ENCODE data around the gene ZFYVE28. TPM values are rescaled to one million over a fixed set of nuclear protein-coding genes. Genes with fewer than 3 reads are reported as not detected.

ZFYVE28 gene
- total and polyA plus RNA-seq, 9 donors: 1.3 to 12.1 (median 8.6) TPM

GRCh38 chr4:2283199-2283711 is 135.2 kb downstream of the ZFYVE28 start:
- no peak for TF ChIP-seq CTCF (IDR thresholded peaks at IDR 0.05)
- TF ChIP-seq POLR2A (IDR thresholded peaks at IDR 0.05): no peak
- TF ChIP-seq EP300 (IDR thresholded peaks at IDR 0.05): no peak
- Histone ChIP-seq H3K4me1 (ENCODE audit: insufficient read depth) (no peaks in the 10 kb centered on the region), H3K36me3 (no peaks in the 10 kb centered on the region), H3K27ac (no peak overlapping the region), H3K27me3 (no peaks in the 10 kb centered on the region), H3K9me3 (no peaks in the 10 kb centered on the region), H3K4me3 (no peak overlapping the region)
- no peak for DNase-seq
- WGBS, 3 donors: 85 to 91% (median 87%) methylated on average over 3 of the region's 3 CpGs
- intact Hi-C loops (cut with DNase I): no loop called here

GRCh38 chr4:2281575-2282343 is 136.7 kb downstream of the ZFYVE28 start:
- Histone ChIP-seq H3K9me3 (no peaks in the 10 kb centered on the region), H3K27ac (no peak overlapping the region), H3K27me3 (no peaks in the 10 kb centered on the region), H3K36me3 (no peaks in the 10 kb centered on the region), H3K4me1 (ENCODE audit: insufficient read depth) (no peaks in the 10 kb centered on the region), H3K4me3 (no peak overlapping the region)
- 76 to 80% (median 76%) methylated on average over 10 of the region's 10 CpGs for WGBS, 3 donors
- no peak for TF ChIP-seq EP300 (IDR thresholded peaks at IDR 0.05)
- TF ChIP-seq CTCF (IDR thresholded peaks at IDR 0.05): no peak
- intact Hi-C loops (cut with DNase I): no loop called here
- DNase-seq: no peak

- no peaks in the 10 kb centered on the region for H3K4me1 ChIP-seq (ENCODE audit: insufficient read depth)
- no peaks in the 10 kb centered on the region for H3K36me3 ChIP-seq
- no peak overlapping the region for H3K27ac ChIP-seq
- DNase-seq: no peak
- intact Hi-C loops (cut with DNase I): no loop called here
- no peaks in the 10 kb centered on the region for H3K9me3 ChIP-seq
- H3K27me3 ChIP-seq: no peaks in the 10 kb centered on the region
- 86 to 91% (median 90%) methylated on average over 13 of the region's 13 CpGs for WGBS, 3 donors
- H3K4me3 ChIP-seq: no peak overlapping the region
- TF ChIP-seq POLR2A (IDR thresholded peaks at IDR 0.05) (no peak), CTCF (IDR thresholded peaks at IDR 0.05) (no peak), EP300 (IDR thresholded peaks at IDR 0.05) (no peak)
These were observed 137.7 kb downstream of the ZFYVE28 start for GRCh38 chr4:2280531-2281300.

DNA sequence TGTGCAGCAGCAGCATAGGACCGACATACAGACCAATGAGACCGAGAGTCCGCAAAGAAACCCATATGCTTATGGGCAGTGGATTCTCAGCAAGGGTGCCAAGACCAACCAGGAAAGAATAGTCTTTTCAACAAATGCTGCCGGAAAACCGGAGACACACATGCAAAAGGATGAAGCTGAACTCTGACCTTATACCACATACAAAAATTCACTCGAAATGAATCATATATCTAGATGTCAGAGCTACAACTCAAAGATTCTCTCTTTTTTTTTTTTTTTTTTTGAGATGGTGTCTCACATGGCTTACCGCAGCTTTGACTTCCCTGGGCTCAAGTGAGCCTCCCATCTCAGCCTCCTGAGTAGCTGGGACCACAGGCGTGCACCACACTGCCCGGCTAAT is 140.5 kb downstream of the ZFYVE28 start:
- DNase-seq: no peak
- no peaks in the 10 kb centered on the region for H3K9me3 ChIP-seq
- no peaks in the 10 kb centered on the region for H3K4me1 ChIP-seq (ENCODE audit: insufficient read depth)
- intact Hi-C loops (cut with DNase I): no loop called here
- no peaks in the 10 kb centered on the region for H3K36me3 ChIP-seq
- WGBS, 3 donors: 87 to 96% (median 93%) methylated on average over 9 of the region's 9 CpGs
- H3K4me3 ChIP-seq: no peak overlapping the region
- H3K27ac ChIP-seq: no peak overlapping the region
- no peaks in the 10 kb centered on the region for H3K27me3 ChIP-seq
- no peak for TF ChIP-seq POLR2A (IDR thresholded peaks at IDR 0.05)
- no peak for TF ChIP-seq CTCF (IDR thresholded peaks at IDR 0.05)
- TF ChIP-seq EP300 (IDR thresholded peaks at IDR 0.05): no peak

Data from ovary (tissue), 9 donors.